Ishikawa (cell line): Measurements from ENCODE around the gene GPR39.

Source experiments
- CEBPB ChIP-seq: IDR thresholded peaks from 2 replicates; pipeline ENCODE4 v1.6.1; 2012
- CREB1 ChIP-seq: IDR thresholded peaks from 2 replicates; pipeline ENCODE4 v1.6.1; 2012; ENCODE audit warnings: low read depth
- EGR1 ChIP-seq: IDR thresholded peaks from 2 replicates; pipeline ENCODE4 v1.6.1; 2012
- EP300 ChIP-seq: IDR thresholded peaks from 2 replicates; pipeline ENCODE4 v1.6.1; 2012; ENCODE audit warnings: borderline replicate concordance
- FOXM1 ChIP-seq: IDR thresholded peaks from 2 replicates; pipeline ENCODE4 v1.6.1; 2012; ENCODE audit warnings: low read depth, borderline replicate concordance
- NFIC ChIP-seq: IDR thresholded peaks from 2 replicates; pipeline ENCODE4 v1.6.1; 2012
- RAD21 ChIP-seq: IDR thresholded peaks from 2 replicates; pipeline ENCODE4 v1.6.1; 2012; ENCODE audit warnings: low read depth
- TAF1 ChIP-seq: IDR thresholded peaks from 2 replicates; pipeline ENCODE4 v1.6.1; 2012; ENCODE audit warnings: low read depth, mild to moderate bottlenecking
- TCF12 ChIP-seq: IDR thresholded peaks from 2 replicates; pipeline ENCODE4 v1.6.1; 2012; ENCODE audit warnings: low read depth
- TEAD4 ChIP-seq: IDR thresholded peaks from 2 replicates; pipeline ENCODE4 v1.6.1; 2012
- YY1 ChIP-seq: IDR thresholded peaks from 2 replicates; pipeline ENCODE4 v1.6.1; 2012; ENCODE audit warnings: low read depth
- ZBTB7A ChIP-seq: IDR thresholded peaks from 2 replicates; pipeline ENCODE4 v1.6.1; 2012; ENCODE audit warnings: low read depth
- TF ChIP-seq, protein P1 (sequence below): IDR thresholded peaks from 2 replicates; pipeline ENCODE4 v1.6.1; 2012; ENCODE audit warnings: low read depth, mild to moderate bottlenecking
- TF ChIP-seq, protein P2 (sequence below): IDR thresholded peaks from 2 replicates; pipeline ENCODE4 v1.6.1; 2012
- TF ChIP-seq, protein P3 (sequence below): IDR thresholded peaks from 2 replicates; pipeline ENCODE4 v1.6.1; 2012

The GPR39 gene

DNA sequence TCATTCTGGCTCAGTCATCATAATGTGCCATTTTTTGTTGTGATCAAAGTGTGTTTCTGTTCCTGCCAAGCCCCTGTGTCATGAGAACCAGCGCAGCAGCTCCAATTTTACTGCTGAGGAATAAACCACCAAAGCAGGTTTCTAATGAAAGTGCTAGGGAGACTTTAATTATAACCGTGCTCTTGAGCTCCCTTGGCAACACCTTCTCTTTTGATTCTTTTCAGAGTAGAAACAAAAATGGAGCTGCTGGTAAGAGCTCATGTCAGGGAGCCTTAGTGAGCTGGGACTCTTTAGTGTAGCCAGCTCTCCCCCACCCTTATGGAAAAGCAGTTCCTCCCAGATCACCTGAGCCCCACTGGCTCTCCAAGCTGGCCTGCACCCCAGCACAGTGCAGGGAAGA is 179.1 kb downstream of the GPR39 start:
- TF ChIP-seq YY1 (no peak), EP300 (no peak), TAF1 (no peak), TEAD4 (no peak), TCF12 (no peak), ZBTB7A (no peak), CEBPB (no peak), RAD21 (no peak), FOXM1 (no peak), EGR1 (no peak), NFIC (no peak), CREB1 (no peak)
- TF ChIP-seq, protein P1, sequence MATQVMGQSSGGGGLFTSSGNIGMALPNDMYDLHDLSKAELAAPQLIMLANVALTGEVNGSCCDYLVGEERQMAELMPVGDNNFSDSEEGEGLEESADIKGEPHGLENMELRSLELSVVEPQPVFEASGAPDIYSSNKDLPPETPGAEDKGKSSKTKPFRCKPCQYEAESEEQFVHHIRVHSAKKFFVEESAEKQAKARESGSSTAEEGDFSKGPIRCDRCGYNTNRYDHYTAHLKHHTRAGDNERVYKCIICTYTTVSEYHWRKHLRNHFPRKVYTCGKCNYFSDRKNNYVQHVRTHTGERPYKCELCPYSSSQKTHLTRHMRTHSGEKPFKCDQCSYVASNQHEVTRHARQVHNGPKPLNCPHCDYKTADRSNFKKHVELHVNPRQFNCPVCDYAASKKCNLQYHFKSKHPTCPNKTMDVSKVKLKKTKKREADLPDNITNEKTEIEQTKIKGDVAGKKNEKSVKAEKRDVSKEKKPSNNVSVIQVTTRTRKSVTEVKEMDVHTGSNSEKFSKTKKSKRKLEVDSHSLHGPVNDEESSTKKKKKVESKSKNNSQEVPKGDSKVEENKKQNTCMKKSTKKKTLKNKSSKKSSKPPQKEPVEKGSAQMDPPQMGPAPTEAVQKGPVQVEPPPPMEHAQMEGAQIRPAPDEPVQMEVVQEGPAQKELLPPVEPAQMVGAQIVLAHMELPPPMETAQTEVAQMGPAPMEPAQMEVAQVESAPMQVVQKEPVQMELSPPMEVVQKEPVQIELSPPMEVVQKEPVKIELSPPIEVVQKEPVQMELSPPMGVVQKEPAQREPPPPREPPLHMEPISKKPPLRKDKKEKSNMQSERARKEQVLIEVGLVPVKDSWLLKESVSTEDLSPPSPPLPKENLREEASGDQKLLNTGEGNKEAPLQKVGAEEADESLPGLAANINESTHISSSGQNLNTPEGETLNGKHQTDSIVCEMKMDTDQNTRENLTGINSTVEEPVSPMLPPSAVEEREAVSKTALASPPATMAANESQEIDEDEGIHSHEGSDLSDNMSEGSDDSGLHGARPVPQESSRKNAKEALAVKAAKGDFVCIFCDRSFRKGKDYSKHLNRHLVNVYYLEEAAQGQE = no peak
- TF ChIP-seq, protein P2, sequence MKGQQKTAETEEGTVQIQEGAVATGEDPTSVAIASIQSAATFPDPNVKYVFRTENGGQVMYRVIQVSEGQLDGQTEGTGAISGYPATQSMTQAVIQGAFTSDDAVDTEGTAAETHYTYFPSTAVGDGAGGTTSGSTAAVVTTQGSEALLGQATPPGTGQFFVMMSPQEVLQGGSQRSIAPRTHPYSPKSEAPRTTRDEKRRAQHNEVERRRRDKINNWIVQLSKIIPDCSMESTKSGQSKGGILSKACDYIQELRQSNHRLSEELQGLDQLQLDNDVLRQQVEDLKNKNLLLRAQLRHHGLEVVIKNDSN = no peak
- TF ChIP-seq, protein P3, sequence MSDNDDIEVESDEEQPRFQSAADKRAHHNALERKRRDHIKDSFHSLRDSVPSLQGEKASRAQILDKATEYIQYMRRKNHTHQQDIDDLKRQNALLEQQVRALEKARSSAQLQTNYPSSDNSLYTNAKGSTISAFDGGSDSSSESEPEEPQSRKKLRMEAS = no peak

DNA sequence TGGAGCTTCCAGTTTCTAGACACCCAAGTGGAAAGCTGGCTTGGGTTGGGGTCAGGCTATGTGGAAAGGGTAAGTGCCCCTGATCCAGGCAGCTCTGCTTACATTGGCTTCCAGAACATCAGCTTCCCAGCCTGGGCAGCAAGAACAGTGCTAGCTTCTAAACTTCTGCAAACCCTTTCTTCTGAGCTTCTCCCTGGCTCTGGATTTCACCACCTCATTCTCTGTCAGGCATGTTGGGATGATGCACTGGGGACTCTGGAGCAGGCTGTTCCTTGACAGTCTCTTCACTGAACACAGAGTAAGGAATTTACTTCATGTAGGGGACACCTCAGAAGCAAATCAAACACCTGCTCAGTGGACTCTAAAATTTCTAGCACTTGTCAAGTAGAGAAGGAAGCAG is 180.6 kb downstream of the GPR39 start:
- TF ChIP-seq EGR1 (no peak), CEBPB (no peak), CREB1 (no peak), TCF12 (no peak), YY1 (no peak), ZBTB7A (no peak), FOXM1 (no peak), TAF1 (no peak), RAD21 (no peak), TEAD4 (no peak), NFIC (no peak), EP300 (no peak)
- TF ChIP-seq, protein P2 = no peak
- TF ChIP-seq, protein P1 = no peak
- TF ChIP-seq, protein P3 = no peak

DNA sequence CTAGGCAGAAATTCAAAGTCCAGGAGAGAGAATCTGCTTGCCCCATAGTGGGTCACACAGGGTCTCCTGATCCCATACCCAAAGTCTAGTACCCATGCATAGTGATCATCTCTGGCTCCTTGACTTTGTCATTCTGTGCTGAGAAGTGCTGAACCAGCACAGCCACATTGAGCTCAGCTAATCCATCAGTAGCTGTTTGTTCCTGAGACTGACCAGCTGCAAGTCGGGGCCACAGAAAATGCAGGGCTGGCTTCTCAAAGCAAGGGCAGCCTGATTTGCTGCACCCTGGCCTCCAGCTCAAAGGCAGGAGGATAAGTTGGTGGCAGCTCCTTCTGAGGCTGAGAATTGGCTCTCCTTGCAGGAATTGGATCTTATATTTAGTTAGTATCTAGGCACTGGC is 181.2 kb downstream of the GPR39 start:
- no peak for TF ChIP-seq NFIC
- no peak for TF ChIP-seq CREB1
- no peak for TF ChIP-seq TAF1
- TF ChIP-seq EP300 = no peak
- no peak for TF ChIP-seq YY1
- TF ChIP-seq FOXM1 = no peak

DNA sequence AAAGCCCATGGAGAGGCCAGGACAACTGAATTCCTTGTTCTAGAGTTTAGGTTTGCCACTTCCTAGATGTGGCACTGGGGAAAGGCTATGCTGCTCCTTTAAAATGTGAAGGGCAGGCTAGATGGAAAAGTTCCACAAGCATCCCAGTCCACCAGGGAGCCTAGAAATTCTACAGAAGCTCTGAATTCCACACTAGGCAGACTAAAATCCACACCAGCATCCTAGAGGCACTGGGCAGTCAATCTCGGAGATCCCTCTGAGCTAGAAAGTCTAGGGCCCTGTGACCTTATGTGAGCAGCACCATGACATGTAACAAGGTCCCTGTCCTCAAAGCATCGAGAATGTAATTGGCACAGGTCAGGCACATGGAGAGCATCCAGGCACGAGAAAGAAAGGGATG is 181.9 kb downstream of the GPR39 start:
- no peak for TF ChIP-seq TCF12
- TF ChIP-seq, protein P3 = no peak

DNA sequence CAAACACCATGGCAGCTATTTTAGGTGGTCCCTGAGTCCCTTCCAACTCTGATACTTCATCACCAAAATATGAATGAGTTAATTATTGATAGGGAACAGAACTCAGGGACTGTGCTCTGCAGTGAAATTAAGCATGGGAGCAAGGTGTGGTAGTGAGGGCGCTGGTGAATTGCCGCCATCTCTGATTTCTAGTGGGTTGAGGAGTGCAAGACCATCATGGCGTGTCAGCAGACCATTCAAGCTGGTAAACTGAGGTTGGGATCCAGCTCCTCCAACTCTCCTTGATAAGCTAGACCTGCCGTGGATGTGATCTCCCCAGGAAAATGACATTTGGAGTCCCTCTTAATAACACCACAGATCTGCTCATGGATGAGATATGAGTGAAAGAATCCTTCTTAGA is 183.0 kb downstream of the GPR39 start:
- no peak for TF ChIP-seq ZBTB7A

DNA sequence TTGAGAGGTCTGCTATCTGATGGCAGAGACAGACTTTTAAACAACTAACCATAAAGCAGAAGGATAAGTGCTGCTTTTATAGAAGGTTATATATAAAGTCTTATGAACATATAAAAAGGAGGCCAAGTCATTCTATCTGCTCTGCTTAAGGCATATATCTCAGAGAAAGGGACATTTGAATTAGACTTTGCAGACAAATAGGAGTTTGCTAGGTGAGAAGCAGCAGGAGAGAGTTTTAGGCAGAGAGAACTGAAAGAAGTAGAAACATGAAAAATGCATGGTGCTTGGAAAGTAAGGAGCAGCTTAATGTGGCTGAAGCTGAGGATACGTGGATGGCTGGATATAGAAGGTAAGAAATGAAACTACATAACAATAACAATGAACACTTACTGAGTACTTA is 188.0 kb downstream of the GPR39 start:
- TF ChIP-seq CREB1 (no peak), EP300 (no peak), TEAD4 (no peak), RAD21 (no peak), NFIC (no peak), TCF12 (no peak), CEBPB (no peak), ZBTB7A (no peak)
- TF ChIP-seq, protein P3 = no peak
